Endothelial cell (in vitro differentiated cells): ENCODE data around the gene MMP23B. TPM values are rescaled to one million over a fixed set of nuclear protein-coding genes. Genes with fewer than 3 reads are reported as not detected.
A peak's percentile ranks its signal among the peaks of the same experiment; 100 is the strongest.
"Not testable (repeated sequence)": the region's sequence is repeated elsewhere in the genome, so short reads cannot be mapped to it uniquely, and the experiment has no call there.

Experiments used
- DNase-seq: peaks from one replicate; pipeline ENCODE4 v3.0.0; 2021; ENCODE audit warnings: low spot score
- H3K27ac Mint-ChIP-seq: one replicate; pipeline ENCODE4 v1.8.0; 2021; ENCODE audit warnings: mixed read lengths, inconsistent platforms; ENCODE audit not compliant: unreplicated experiment
- H3K27me3 Mint-ChIP-seq: one replicate; pipeline ENCODE4 v1.8.0; 2021; ENCODE audit warnings: mild to moderate bottlenecking, moderate library complexity, mixed read lengths, inconsistent platforms; ENCODE audit not compliant: unreplicated experiment
- H3K36me3 Mint-ChIP-seq: one replicate; pipeline ENCODE4 v1.8.0; 2021; ENCODE audit warnings: mild to moderate bottlenecking, low read depth, mixed read lengths, inconsistent platforms; ENCODE audit not compliant: unreplicated experiment
- H3K4me1 Mint-ChIP-seq: one replicate; pipeline ENCODE4 v1.8.0; 2021; ENCODE audit warnings: mild to moderate bottlenecking, mixed read lengths, inconsistent platforms; ENCODE audit not compliant: unreplicated experiment
- H3K4me3 Mint-ChIP-seq: one replicate; pipeline ENCODE4 v1.8.0; 2021; ENCODE audit warnings: mild to moderate bottlenecking, mixed read lengths, inconsistent platforms; ENCODE audit not compliant: unreplicated experiment
- H3K9me3 Mint-ChIP-seq: one replicate; pipeline ENCODE4 v1.8.0; 2021; ENCODE audit warnings: mixed read lengths, inconsistent platforms; ENCODE audit not compliant: unreplicated experiment
- total RNA-seq: library from RNA; stranded (reverse); fragmentation: NEBNext Ultra II Directional; extraction: Animal tissue kit (Norgen Biotek cat#: 25700); gene quantifications from one replicate; pipeline ENCODE4 v1.2.1, GENCODE V29; 2021; ENCODE audit not compliant: unreplicated experiment
- TF ChIP-seq, protein P1 (sequence below): fragments of 200-600 bp; sonication (generic); IDR thresholded peaks from one replicate; pipeline ENCODE4 v1.5.0; 2021; ENCODE audit warnings: antibody characterized with exemption; ENCODE audit not compliant: unreplicated experiment

MMP23B gene
- total RNA-seq, 1 donor from 2014 or later: 26.7 TPM

GRCh38 chr1:1629430-1630190 is 2.4 kb upstream of the MMP23B start:
- DNase-seq: no peak
- H3K9me3 Mint-ChIP-seq: no peaks in the 10 kb centered on the region
- peaks cover 1% of the 10 kb centered on the region for H3K27me3 Mint-ChIP-seq
- H3K27ac Mint-ChIP-seq: no peak overlapping the region
- TF ChIP-seq, protein P1, sequence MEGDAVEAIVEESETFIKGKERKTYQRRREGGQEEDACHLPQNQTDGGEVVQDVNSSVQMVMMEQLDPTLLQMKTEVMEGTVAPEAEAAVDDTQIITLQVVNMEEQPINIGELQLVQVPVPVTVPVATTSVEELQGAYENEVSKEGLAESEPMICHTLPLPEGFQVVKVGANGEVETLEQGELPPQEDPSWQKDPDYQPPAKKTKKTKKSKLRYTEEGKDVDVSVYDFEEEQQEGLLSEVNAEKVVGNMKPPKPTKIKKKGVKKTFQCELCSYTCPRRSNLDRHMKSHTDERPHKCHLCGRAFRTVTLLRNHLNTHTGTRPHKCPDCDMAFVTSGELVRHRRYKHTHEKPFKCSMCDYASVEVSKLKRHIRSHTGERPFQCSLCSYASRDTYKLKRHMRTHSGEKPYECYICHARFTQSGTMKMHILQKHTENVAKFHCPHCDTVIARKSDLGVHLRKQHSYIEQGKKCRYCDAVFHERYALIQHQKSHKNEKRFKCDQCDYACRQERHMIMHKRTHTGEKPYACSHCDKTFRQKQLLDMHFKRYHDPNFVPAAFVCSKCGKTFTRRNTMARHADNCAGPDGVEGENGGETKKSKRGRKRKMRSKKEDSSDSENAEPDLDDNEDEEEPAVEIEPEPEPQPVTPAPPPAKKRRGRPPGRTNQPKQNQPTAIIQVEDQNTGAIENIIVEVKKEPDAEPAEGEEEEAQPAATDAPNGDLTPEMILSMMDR: no peak
- H3K36me3 Mint-ChIP-seq: no peaks in the 10 kb centered on the region
- H3K4me3 Mint-ChIP-seq: no peak overlapping the region
- H3K4me1 Mint-ChIP-seq: no peaks in the 10 kb centered on the region

DNA sequence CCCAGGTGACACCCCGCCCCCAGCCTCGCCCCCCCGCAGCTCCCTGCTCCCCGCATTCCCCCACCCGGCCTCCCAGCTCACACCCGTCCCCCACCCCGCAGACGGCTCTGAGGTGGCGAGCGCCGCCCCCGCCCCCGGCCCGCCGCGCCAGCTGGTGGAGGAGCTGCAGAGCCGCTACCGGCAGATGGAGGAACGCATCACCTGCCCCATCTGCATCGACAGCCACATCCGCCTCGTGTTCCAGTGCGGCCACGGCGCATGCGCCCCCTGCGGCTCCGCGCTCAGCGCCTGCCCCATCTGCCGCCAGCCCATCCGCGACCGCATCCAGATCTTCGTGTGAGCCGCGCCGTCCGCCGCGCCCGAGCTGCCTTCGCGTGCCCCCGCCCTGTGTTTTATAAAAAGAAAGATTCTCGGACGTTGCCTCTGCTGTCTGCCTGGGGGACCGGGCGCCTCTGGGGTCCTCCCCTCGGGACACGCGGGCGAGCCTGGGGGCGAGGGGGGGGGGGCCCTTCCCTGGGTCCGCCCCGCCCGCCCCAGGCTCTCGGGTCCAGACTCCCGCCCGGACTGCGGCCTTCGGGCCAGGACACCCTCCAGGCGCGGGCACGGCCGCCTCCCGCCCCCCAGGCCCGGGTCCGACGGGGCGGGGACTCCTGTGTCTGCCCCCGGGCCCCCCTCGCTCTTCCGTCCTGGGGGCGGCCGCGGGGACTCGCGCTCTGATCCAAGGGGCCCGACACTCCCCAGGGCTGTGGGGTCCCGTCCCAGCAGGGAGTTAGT is 1.6 kb upstream of the MMP23B start:
- Mint-ChIP-seq H3K9me3 (no peaks in the 10 kb centered on the region), H3K27me3 (peaks cover 1% of the 10 kb centered on the region), H3K27ac (no peak overlapping the region), H3K36me3 (no peaks in the 10 kb centered on the region), H3K4me3 (peak overlapping the region; percentile 42), H3K4me1 (no peaks in the 10 kb centered on the region)
- DNase-seq: peak; percentile 71
- TF ChIP-seq, protein P1: no peak

DNA sequence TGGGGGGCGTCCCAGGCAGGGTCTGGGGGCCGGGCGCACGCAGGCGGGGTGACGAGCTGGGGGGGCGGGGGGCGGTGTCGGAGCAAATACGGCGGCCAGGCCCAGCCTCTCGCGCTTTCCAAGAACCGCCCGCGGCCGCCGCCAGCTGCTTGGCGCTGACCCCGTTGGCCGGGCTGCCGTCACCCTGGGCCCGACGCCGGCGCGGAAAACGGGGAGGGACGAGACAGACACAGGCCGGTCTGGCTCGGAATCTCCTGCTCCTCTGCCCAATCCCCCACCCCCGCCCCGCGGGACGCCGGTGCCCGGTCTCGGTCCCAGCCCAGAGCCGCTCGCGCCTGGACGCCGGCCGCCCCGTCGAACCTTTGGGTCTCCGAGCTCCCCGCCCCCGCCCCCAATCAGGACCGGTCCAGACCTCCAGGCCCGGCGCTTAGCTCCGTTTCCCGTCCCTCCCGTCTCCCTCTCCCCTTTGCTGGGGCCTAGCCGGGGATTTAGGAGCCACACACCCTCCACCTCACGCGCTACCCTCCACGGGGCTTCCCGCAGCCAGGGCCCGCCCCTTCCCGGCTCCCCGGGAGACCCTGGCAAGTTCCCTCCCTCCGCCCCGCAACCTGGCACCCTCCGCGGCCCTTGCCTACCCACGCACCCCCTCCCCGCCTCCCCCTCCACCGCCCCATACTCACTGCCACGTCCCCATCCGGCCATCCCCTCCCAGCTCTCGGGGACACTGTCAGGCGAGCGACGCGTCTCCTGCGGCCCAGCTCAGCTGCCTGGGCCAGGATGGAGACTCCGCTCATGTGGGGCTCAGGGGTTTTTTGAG is 800 bp upstream of the MMP23B start:
- H3K4me1 Mint-ChIP-seq: no peaks in the 10 kb centered on the region
- peaks cover 1% of the 10 kb centered on the region for H3K27me3 Mint-ChIP-seq
- no peak overlapping the region for H3K27ac Mint-ChIP-seq
- no peak for DNase-seq
- no peaks in the 10 kb centered on the region for H3K36me3 Mint-ChIP-seq
- H3K4me3 Mint-ChIP-seq: no peak overlapping the region
- TF ChIP-seq, protein P1: no peak
- H3K9me3 Mint-ChIP-seq: no peaks in the 10 kb centered on the region

DNA sequence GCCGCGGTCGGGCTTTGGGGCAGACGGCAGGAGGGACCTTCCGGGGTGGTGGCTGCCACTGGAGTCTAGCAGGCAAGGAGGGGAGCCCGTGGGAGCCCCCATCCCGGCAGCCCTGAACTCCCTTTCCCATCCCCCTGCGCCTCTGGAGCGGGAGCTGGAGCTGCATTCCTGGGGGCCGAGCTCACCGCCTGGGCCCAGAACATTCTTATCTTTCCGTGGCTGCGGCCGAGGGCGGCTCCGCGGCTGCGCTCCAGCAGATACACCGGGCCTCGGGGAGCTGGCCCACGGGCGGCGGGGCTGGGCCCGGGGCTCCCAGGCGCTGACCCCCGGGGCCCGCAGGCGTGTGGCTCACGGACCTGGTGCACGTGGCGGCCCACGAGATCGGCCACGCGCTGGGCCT is 1.4 kb downstream of the MMP23B start:
- H3K4me1 Mint-ChIP-seq, DNase-seq, H3K9me3 Mint-ChIP-seq, H3K27ac Mint-ChIP-seq, H3K4me3 Mint-ChIP-seq, H3K36me3 Mint-ChIP-seq, H3K27me3 Mint-ChIP-seq: not testable (repeated sequence)

DNA sequence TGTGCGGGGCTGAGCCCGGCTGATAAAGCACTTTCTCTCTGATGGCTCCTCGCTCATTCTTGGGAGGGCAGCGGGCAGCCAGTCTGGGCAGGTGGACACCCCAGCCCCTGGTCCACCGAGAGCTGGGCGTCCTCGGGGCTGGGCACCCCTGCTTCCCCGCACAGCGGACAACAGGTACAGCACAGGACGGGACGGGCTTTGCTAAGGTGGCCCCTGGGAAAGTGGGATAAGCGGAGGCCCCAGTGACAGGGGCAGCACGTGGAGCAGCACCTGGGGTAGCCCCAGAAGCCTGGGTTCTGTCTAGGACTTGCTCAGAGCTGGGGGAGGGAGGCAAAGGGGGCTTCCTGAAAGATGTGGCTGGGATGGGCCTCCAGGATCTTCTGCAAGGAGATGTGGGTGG is 2.6 kb downstream of the MMP23B start:
- not testable (repeated sequence) for H3K4me3 Mint-ChIP-seq, DNase-seq, H3K27ac Mint-ChIP-seq, H3K9me3 Mint-ChIP-seq, H3K4me1 Mint-ChIP-seq, H3K27me3 Mint-ChIP-seq, H3K36me3 Mint-ChIP-seq

DNA sequence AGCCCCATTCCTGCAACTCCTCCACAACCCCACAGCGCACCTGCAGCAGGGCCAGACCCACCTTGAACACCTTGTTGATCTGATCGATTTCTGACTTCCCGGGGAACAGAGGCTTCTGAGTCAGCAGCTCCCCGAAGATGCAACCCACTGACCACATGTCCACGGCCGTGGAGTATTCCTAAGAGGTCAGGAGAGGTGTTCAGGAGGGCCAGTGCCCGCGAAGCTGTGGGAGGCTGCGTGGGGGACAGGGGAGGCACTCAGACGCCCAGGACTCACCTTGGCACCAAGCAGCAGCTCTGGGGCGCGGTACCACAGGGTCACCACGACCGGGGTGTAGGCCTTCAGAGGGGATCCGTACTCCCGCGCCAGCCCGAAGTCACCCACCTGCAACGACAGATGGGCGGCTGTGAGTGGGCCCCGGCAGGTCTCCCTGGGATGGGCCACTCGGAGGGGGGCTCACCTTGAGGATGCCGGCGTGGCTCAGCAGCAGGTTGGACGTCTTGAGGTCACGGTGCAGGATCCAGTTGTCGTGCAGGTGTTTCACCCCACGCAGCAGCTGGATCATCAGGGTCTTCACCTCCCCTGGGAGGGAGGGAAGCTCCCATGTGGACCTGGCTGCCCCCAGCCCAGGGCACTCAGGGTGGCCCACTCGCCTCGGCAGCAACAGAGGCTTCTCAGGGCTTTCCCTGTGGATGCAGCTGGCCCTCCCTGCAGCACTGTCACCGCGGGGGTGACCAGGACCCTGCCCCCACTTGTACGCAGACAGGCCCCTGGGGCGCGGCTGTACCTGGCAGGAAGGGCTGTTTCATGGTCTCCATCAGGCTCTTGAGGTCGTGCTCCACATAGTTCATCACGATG is 4.9 kb downstream of the MMP23B start:
- not testable (repeated sequence) for DNase-seq, H3K27ac Mint-ChIP-seq, H3K27me3 Mint-ChIP-seq, H3K9me3 Mint-ChIP-seq, H3K4me1 Mint-ChIP-seq, H3K36me3 Mint-ChIP-seq, H3K4me3 Mint-ChIP-seq

DNA sequence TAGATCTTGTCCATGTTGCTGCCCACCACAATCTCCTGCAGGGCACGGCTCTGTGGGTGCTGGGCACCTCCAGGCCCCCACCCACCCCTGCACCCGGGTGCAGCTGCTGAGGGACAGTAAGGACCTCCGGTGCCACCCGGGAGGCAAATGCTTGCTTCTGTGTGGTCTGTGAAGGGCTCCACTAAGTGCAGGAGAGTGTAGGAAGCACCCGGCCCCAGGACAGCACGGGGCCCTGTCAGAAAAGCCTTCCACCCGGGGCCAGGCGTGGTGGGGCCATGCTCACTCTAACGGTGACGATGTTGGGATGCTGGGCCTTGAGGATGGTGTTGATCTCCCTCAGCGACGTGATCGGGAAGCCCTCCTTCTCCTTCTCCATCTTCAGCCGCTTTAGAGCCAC is 5.5 kb downstream of the MMP23B start:
- not testable (repeated sequence) for H3K27ac Mint-ChIP-seq, DNase-seq, H3K4me3 Mint-ChIP-seq, H3K9me3 Mint-ChIP-seq, H3K4me1 Mint-ChIP-seq, H3K36me3 Mint-ChIP-seq, H3K27me3 Mint-ChIP-seq

DNA sequence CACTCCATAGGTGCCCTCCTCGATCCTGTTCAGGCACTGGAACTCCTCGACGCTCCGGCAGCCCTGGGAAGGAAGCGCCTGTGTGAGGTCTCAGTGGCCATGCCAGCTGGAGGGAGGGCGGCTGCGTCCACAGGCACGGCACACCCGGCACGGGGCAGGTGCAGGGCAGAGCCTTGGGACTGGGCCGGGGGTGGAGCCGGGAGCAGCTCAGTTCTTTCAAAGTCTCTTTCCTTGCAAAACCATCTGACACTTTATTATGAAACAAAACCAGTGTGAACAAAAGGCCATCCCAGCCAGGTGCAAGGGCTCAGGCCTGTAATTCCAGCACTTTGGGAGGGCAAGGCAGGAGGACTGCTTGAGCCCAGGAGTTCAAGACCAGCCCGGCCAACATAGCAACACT is 6.6 kb downstream of the MMP23B start:
- not testable (repeated sequence) for H3K27ac Mint-ChIP-seq, H3K36me3 Mint-ChIP-seq

More for the DNA sequence above, 6.6 kb downstream of the MMP23B start:
- not testable (repeated sequence) for H3K27me3 Mint-ChIP-seq, DNase-seq, H3K9me3 Mint-ChIP-seq, H3K4me3 Mint-ChIP-seq, H3K4me1 Mint-ChIP-seq
